Uterus (tissue), 2 donors: ENCODE results near the gene CLEC4E.

Experiments
- POLR2A ChIP-seq, 2 donors: fragments of 450-650 bp; IDR thresholded peaks; one replicate each; pipeline ENCODE4 v1.6.1; 2016; ENCODE audit warnings: antibody characterized with exemption in 2 of 2, mild to moderate bottlenecking in 1 of 2, moderate library complexity in 1 of 2
- TF ChIP-seq, protein P1 (sequence below), 4 experiments: fragments of 200-600 bp in 2 of 4; fragments of 450-650 bp in 2 of 4; sonication (generic) in 2 of 4; IDR thresholded peaks; one replicate each; pipeline ENCODE4 v1.5.1; 2016 to 2019; ENCODE audit warnings: antibody characterized with exemption in 4 of 4, mild to moderate bottlenecking in 2 of 4, moderate library complexity in 1 of 4

DNA sequence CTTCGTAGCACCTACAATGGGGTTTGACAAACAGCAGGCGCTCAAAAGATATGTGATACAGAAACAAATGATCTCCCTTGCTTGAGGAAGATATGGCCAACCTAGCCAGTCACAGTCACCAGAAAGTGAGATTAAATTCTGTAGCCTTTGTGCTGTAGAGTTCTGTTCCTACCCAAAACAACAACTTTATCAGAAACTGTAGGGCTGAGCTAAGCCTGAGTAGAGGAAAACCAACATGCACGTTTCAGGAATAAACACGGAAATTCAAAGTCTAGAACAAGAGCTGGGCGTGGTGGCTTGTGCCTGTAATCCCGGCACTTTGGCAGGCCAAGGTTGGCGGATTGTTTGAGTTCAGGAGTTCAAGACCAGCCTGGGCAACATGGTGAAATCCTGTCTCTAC is 49.0 kb upstream of the CLEC4E start:
- TF ChIP-seq POLR2A (IDR thresholded peaks at IDR 0.05) = no peak
- TF ChIP-seq, protein P1, sequence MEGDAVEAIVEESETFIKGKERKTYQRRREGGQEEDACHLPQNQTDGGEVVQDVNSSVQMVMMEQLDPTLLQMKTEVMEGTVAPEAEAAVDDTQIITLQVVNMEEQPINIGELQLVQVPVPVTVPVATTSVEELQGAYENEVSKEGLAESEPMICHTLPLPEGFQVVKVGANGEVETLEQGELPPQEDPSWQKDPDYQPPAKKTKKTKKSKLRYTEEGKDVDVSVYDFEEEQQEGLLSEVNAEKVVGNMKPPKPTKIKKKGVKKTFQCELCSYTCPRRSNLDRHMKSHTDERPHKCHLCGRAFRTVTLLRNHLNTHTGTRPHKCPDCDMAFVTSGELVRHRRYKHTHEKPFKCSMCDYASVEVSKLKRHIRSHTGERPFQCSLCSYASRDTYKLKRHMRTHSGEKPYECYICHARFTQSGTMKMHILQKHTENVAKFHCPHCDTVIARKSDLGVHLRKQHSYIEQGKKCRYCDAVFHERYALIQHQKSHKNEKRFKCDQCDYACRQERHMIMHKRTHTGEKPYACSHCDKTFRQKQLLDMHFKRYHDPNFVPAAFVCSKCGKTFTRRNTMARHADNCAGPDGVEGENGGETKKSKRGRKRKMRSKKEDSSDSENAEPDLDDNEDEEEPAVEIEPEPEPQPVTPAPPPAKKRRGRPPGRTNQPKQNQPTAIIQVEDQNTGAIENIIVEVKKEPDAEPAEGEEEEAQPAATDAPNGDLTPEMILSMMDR (IDR thresholded peaks at IDR 0.05) = no peak
